Transverse colon (tissue), 4 donors: ENCODE measurements around the gene SACM1L. TPM values are rescaled to one million over a fixed set of nuclear protein-coding genes. Genes with fewer than 3 reads are reported as not detected.

Experiments used
- DNase-seq: peaks from one replicate; pipeline ENCODE4 v3.0.0-alpha.2; 2019
- H3K27ac ChIP-seq, 4 donors: fragments of 200-600 bp; sonication (generic); 2 replicates each; pipeline ENCODE4 v1.5.1; 2016 to 2018; ENCODE audit warnings: inconsistent platforms in 4 of 4
- H3K27me3 ChIP-seq: fragments of 200-600 bp; sonication (generic); 2 replicates; pipeline ENCODE4 v1.5.1; 2017; ENCODE audit warnings: inconsistent platforms
- H3K36me3 ChIP-seq, 4 donors: fragments of 200-600 bp; sonication (generic); 2 replicates each; pipeline ENCODE4 v1.5.1; 2017 to 2019; ENCODE audit warnings: inconsistent platforms in 4 of 4
- H3K4me1 ChIP-seq, 4 donors: fragments of 200-600 bp; sonication (generic); 2 replicates each; pipeline ENCODE4 v1.5.1; 2017 to 2020; ENCODE audit warnings: inconsistent platforms in 4 of 4
- H3K4me3 ChIP-seq, 4 donors: fragments of 200-600 bp; sonication (generic); 1 replicate in 1 of 4; 2 replicates in 3 of 4; pipeline versions ENCODE4 v1.5.1 to v1.6.1; 2017 to 2019; ENCODE audit warnings: inconsistent platforms in 4 of 4
- H3K9me3 ChIP-seq, 2 donors: fragments of 200-600 bp; sonication (generic); 2 replicates each; pipeline ENCODE4 v1.5.1; 2017 to 2019; ENCODE audit warnings: inconsistent platforms in 2 of 2
- EP300 ChIP-seq: sonication (generic); formaldehyde crosslinking; IDR thresholded peaks from one replicate; pipeline ENCODE4 v1.6.1; 2017; ENCODE audit warnings: antibody characterized with exemption, low read depth
- POLR2A ChIP-seq: fragments of 450-650 bp; IDR thresholded peaks from one replicate; pipeline ENCODE4 v1.6.1; 2016; ENCODE audit warnings: antibody characterized with exemption, mild to moderate bottlenecking, moderate library complexity
- POLR2AphosphoS5 ChIP-seq, 3 donors: sonication (generic); formaldehyde crosslinking; IDR thresholded peaks; one replicate each; pipeline ENCODE4 v1.6.1; 2016; ENCODE audit warnings: antibody characterized with exemption in 3 of 3
- whole genome bisulfite sequencing, 2 donors: methylation state at CpG; one replicate each; pipeline ENCODE4 v1.1.5; 2018; ENCODE audit warnings: low coverage in 1 of 2; 5-methylcytosine and 5-hydroxymethylcytosine counted together
- in situ Hi-C, 4 donors: fragments of 200-750 bp; cut with MboI; loops; one replicate each; pipeline versions ENCODE4 v1.15.0 to v1.15.1; 2017; ENCODE audit warnings: low sequenced_read_pairs in 3 of 4, low pct_ligation_motif_present in 1 of 4, low pct_unique_long_range_greater_than_20kb in 1 of 4
- intact Hi-C: fragments of 100-400 bp; cut with DNase I; formaldehyde crosslinking; loops from one replicate; pipeline ENCODE4 v1.15.1; 2023; ENCODE audit warnings: low total_unique reads
- total RNA-seq, 4 donors: library from RNA; depleted of rRNA; stranded (reverse); fragments of >200 nt; gene quantifications; one replicate each; pipeline ENCODE4 v1.1.0, GENCODE V29; 2016
- TF ChIP-seq, protein P1 (sequence below), 5 experiments: fragments of 200-600 bp in 3 of 5; fragments of 450-650 bp in 2 of 5; sonication (generic) in 3 of 5; IDR thresholded peaks; 1 replicate in 2 of 5; 2 replicates in 3 of 5; pipeline ENCODE4 v1.5.1; 2016 to 2017; ENCODE audit warnings: antibody characterized with exemption in 5 of 5, inconsistent platforms in 3 of 5, mild to moderate bottlenecking in 2 of 5, moderate library complexity in 1 of 5

The SACM1L gene
- total RNA-seq, 4 donors from 2014 or later, result 8.6 to 71.9 (median 53.8) TPM

DNA sequence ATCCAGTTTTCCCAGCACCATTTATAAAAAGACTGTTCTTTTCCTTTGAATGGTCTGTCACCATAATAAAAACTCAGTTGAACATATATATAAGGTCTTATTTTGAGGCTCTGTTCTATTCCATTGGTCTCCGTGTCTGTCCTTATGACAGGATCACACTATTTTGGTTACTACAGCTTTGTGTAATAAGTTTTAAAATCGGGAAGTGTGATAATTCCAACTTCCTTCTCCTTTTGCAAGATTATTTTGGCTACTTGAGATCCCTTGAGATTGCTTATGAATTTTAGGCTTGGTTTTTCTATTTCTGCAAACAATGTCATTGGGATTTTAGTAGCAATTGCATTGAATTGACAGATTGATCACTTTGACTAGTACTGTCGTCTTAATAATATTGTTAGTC is 35.7 kb downstream of the SACM1L start:
- in situ Hi-C loops, result no loop called here
- no peaks in the 10 kb centered on the region for H3K27me3 ChIP-seq
- no peaks in the 10 kb centered on the region for H3K9me3 ChIP-seq

DNA sequence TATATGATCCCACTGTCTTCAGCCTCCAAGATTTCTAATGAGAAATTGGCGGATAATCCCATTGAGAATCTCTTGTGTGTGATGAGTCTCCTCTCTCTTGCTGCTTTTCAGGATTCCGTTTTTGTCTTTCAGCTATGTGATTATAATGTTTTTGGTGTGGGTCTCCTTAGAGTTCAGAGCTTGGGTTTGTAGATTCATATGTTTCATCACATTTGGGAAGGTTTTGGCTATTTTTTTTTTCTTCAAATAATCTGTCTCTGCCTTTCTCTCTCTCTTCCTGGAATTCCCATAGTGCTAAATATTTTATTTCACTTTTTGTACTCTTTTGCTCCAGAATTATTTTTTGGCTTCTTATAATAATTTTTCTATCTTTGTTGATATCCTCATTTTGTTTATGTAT is 40.4 kb downstream of the SACM1L start:
- intact Hi-C loops (no loop called here), in situ Hi-C loops (no loop called here)
- WGBS, 2 donors, result 73 to 90% methylated on average over 2 of the region's 2 CpGs
- DNase-seq, result no peak
- Histone ChIP-seq H3K9me3 (no peaks in the 10 kb centered on the region), H3K27me3 (no peaks in the 10 kb centered on the region), H3K27ac (no peak overlapping the region), H3K4me3 (no peak overlapping the region), H3K36me3 (peaks cover 0 to 59% (median 29%) of the 10 kb centered on the region in 4 donors), H3K4me1 (no peaks in the 10 kb centered on the region)
- TF ChIP-seq POLR2A, result no peak
- TF ChIP-seq, protein P1, sequence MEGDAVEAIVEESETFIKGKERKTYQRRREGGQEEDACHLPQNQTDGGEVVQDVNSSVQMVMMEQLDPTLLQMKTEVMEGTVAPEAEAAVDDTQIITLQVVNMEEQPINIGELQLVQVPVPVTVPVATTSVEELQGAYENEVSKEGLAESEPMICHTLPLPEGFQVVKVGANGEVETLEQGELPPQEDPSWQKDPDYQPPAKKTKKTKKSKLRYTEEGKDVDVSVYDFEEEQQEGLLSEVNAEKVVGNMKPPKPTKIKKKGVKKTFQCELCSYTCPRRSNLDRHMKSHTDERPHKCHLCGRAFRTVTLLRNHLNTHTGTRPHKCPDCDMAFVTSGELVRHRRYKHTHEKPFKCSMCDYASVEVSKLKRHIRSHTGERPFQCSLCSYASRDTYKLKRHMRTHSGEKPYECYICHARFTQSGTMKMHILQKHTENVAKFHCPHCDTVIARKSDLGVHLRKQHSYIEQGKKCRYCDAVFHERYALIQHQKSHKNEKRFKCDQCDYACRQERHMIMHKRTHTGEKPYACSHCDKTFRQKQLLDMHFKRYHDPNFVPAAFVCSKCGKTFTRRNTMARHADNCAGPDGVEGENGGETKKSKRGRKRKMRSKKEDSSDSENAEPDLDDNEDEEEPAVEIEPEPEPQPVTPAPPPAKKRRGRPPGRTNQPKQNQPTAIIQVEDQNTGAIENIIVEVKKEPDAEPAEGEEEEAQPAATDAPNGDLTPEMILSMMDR (IDR thresholded peaks at IDR 0.05), result no peak
- no peak for TF ChIP-seq POLR2AphosphoS5 (IDR thresholded peaks at IDR 0.05)
- no peak for TF ChIP-seq EP300

More for the DNA sequence above, 35.7 kb downstream of the SACM1L start:
- 87 to 94% methylated on average over 3 of the region's 3 CpGs for WGBS, 2 donors
- Histone ChIP-seq H3K4me3 (no peak overlapping the region), H3K4me1 (peaks cover 0 to 2% (median 0%) of the 10 kb centered on the region in 4 donors), H3K36me3 (peaks cover 0 to 56% (median 23%) of the 10 kb centered on the region in 4 donors), H3K27ac (no peak overlapping the region)
- TF ChIP-seq POLR2AphosphoS5 (IDR thresholded peaks at IDR 0.05), result no peak
- TF ChIP-seq EP300, result no peak
- no peak for TF ChIP-seq POLR2A
- TF ChIP-seq, protein P1 (IDR thresholded peaks at IDR 0.05), result no peak
- intact Hi-C loops, result no loop called here
- no peak for DNase-seq

DNA sequence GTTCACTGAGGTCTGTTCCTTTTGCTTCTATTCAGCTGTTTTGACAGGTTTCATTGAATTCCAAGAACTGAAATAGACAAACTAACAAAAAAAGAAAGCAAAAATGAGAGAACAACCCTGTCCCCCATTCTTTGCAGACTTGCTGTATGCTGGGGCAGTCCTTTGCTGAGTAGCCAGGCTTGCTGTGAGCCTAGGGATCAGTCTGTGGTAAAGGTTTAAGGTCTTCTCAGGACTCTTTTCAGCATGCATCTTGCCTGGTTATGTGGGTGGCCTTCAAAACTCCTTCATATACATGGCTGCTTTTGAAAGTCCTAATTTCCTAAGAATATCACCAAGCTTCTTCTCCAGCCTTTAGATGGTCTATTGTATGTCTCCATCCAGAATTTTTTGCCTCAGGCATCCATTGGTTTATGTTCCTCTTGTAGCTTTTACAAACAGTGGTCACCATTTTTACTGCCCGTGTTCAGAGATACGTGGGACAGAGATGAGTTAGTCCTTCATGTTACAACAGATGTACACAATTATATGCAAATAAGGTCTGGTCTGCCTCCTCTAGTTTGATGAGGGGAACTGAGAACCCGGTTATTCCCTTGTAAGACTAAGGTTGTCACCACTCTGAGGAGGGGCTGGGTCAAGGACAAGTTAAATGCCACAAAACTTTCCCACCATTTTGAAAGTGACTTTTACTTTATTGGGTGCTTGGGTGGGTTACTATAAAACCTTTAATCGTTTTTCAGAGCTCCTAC is 41.4 kb downstream of the SACM1L start:
- Histone ChIP-seq H3K27me3 (no peaks in the 10 kb centered on the region), H3K4me1 (no peaks in the 10 kb centered on the region), H3K9me3 (no peaks in the 10 kb centered on the region), H3K36me3 (peaks cover 0 to 60% (median 28%) of the 10 kb centered on the region in 4 donors), H3K4me3 (no peak overlapping the region), H3K27ac (no peak overlapping the region)
- WGBS, 2 donors, result 77% methylated on average over 2 to 4 of the region's 4 CpGs
- DNase-seq, result no peak
- in situ Hi-C loops (no loop called here), intact Hi-C loops (no loop called here)
- TF ChIP-seq POLR2AphosphoS5 (IDR thresholded peaks at IDR 0.05) (no peak), POLR2A (no peak), EP300 (no peak)
- TF ChIP-seq, protein P1 (IDR thresholded peaks at IDR 0.05), result no peak

DNA sequence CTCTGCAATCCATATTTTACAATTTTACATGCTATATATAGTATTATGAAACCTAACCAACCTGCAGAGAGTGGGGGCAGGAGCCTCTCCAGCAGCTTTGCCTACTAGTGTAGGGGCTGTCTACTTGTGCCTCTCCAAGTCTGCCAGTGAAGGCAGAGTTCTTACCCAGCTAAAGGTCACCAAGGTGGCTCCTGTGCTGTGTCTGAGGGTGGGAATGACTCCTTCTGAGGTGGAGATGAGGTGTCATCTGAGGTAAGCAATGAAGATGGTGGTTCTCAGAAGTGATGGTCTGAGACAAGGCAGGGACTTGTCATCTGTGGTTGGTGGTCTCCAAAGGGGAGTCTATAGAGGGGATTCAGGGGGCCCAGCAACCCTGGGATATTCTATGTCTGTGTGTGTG is 47.5 kb downstream of the SACM1L start:
- no peak overlapping the region for H3K27ac ChIP-seq
- TF ChIP-seq POLR2AphosphoS5 (IDR thresholded peaks at IDR 0.05), result no peak
- H3K36me3 ChIP-seq, result peaks cover 0 to 92% (median 36%) of the 10 kb centered on the region in 4 donors
- no peaks in the 10 kb centered on the region for H3K27me3 ChIP-seq
- H3K9me3 ChIP-seq, result no peaks in the 10 kb centered on the region
- H3K4me1 ChIP-seq, result peaks cover 0 to under 1% (median 0%) of the 10 kb centered on the region in 4 donors
- in situ Hi-C loops (no loop called here), intact Hi-C loops (no loop called here)
- H3K4me3 ChIP-seq, result no peak overlapping the region
- no peak for DNase-seq
